ENCODE data around the gene STAT5A. TPM values are rescaled to one million over a fixed set of nuclear protein-coding genes. Genes with fewer than 3 reads are reported as not detected.

Gene STAT5A
- total RNA-seq, 1 experiment from 2014 or later = 6.4 TPM

- no peak overlapping the region for H4K5ac ChIP-seq (ENCODE audit: insufficient read length, low read depth, low read length)
- no peak overlapping the region for H3T11ph ChIP-seq (ENCODE audit: low read length)
- no peak overlapping the region for H4K8ac ChIP-seq (replicated peaks; ENCODE audit: insufficient read length, low read depth, low read length)
- no peak overlapping the region for H3K23ac ChIP-seq (ENCODE audit: insufficient read length, low read depth, low read length)
- peak; percentile 69 for DNase-seq
- peaks cover 12% of the 10 kb centered on the region for H3K23me2 ChIP-seq (ENCODE audit: insufficient read length, low read depth, low read length, poor library complexity, severe bottlenecking)
- H3K9me3 Mint-ChIP-seq = no peaks in the 10 kb centered on the region; a peak in 1 of 5 replicates
- H3K36me3 Mint-ChIP-seq (ENCODE audit: insufficient read depth in 1 of 3, low read depth in 3 of 3) = no peaks in the 10 kb centered on the region; a peak in 2 of 7 replicates
- no peaks in the 10 kb centered on the region for H3K79me1 ChIP-seq (ENCODE audit: insufficient read depth, low read depth, low read length, poor library complexity, severe bottlenecking)
- no peak overlapping the region for H2AK5ac ChIP-seq (ENCODE audit: insufficient read length, low read length)
- no peak overlapping the region for H4K91ac ChIP-seq (ENCODE audit: insufficient read length, low read depth, low read length)
- H3K4me3 Mint-ChIP-seq = peak overlapping the region; percentile 78 to 90
- no peak overlapping the region; the same call in 1 of the 2 replicates for H3K4ac ChIP-seq (ENCODE audit: low read depth, low read length)
- peak overlapping the region; percentile 65 for H3K4me2 ChIP-seq (ENCODE audit: insufficient read depth, insufficient read length, low read length)
- peak overlapping the region in 2 of 3 experiments; percentile 54 to 83; a peak in 2 of 7 replicates for H3K27ac Mint-ChIP-seq
- H4K20me1 ChIP-seq (ENCODE audit: control insufficient read depth, insufficient read depth, insufficient read length) = no peaks in the 10 kb centered on the region
- peaks cover 4% of the 10 kb centered on the region for H3K27me3 Mint-ChIP-seq (ENCODE audit: low read depth)
- H3K56ac ChIP-seq (ENCODE audit: insufficient read length, low read depth, low read length) = no peak overlapping the region
- H3K14ac ChIP-seq (ENCODE audit: insufficient read depth, low read length) = peak overlapping the region; percentile 66
- peak overlapping the region; percentile 74 for H2BK120ac ChIP-seq (ENCODE audit: low read depth, low read length, poor library complexity, severe bottlenecking)
- H2BK15ac ChIP-seq (ENCODE audit: low read depth, low read length) = no peak overlapping the region
- H3K9ac ChIP-seq (ENCODE audit: extremely low read depth, insufficient read length, low read length) = peak overlapping the region; percentile 1
- H3K27me3 ChIP-seq (ENCODE audit: insufficient read depth, low read length) = no peaks in the 10 kb centered on the region
- no peak overlapping the region for H2BK12ac ChIP-seq (ENCODE audit: insufficient read length, low read depth, low read length)
- H3K79me2 ChIP-seq (ENCODE audit: insufficient read depth, low read length) = peaks cover 4% of the 10 kb centered on the region; the same call in 1 of the 2 replicates
- peaks cover 48 to 50% of the 10 kb centered on the region in 2 experiments for H3K4me1 Mint-ChIP-seq
- peak overlapping the region; percentile 68 for H3K18ac ChIP-seq (ENCODE audit: insufficient read length, low read depth, low read length)
- TF ChIP-seq CTCF (conservative IDR thresholded peaks at IDR 0.05) = no peak
- H2BK5ac ChIP-seq (ENCODE audit: insufficient read length, low read length) = no peak overlapping the region
- H2BK20ac ChIP-seq (ENCODE audit: low read depth, low read length, poor library complexity, severe bottlenecking) = no peak overlapping the region
- H3K27ac ChIP-seq (ENCODE audit: insufficient read length, low read depth, low read length) = no peak overlapping the region
- H3K4me1 ChIP-seq (ENCODE audit: insufficient read depth, low read length) = peaks cover 9% of the 10 kb centered on the region
- H3K9me3 ChIP-seq (ENCODE audit: control insufficient read depth, low read depth, low read length) = no peaks in the 10 kb centered on the region
- WGBS (ENCODE audit: extremely low coverage, insufficient read length, low lambda C conversion rate) = no CpG with 5 or more reads among the region's 44 CpGs
- no peak overlapping the region for H2AFZ ChIP-seq (ENCODE audit: low read length)
These were observed 11.5 kb upstream of the STAT5A start for GRCh38 chr17:42276609-42277341.
